Measurements from ENCODE around the gene ST13.

- peak; percentile 22; the same call in 1 of the 2 replicates for TF ChIP-seq CTCF (conservative IDR thresholded peaks at IDR 0.05; ENCODE audit: low read depth, low read length)
- TF ChIP-seq EZH2 (IDR thresholded peaks at IDR 0.05; ENCODE audit: low read length, unreplicated experiment), result no peak
- no peak for TF ChIP-seq EZH2phosphoT487 (IDR thresholded peaks at IDR 0.05; ENCODE audit: borderline replicate concordance, low read length)
Measured at GRCh38 chr22:40856513-40857308, at the start of gene ST13, which contains the start of gene XPNPEP3.

Measured in PC-3 (cell line).